Fibroblast of villous mesenchyme (primary cell): ENCODE measurements around the gene ENPP5. TPM values are rescaled to one million over a fixed set of nuclear protein-coding genes. Genes with fewer than 3 reads are reported as not detected.
"Not testable (repeated sequence)": the region's sequence is repeated elsewhere in the genome, so short reads cannot be mapped to it uniquely, and the experiment has no call there.

Source experiments
- DNase-seq: peaks from one replicate; pipeline ENCODE4 v3.0.0-alpha.2; 2010; ENCODE audit warnings: low read depth
- H3K4me3 ChIP-seq: 2 replicates; pipeline ENCODE4 v1.5.1; 2011; ENCODE audit warnings: low read depth, mild to moderate bottlenecking, low read length
- total RNA-seq: library from RNA; depleted of rRNA; stranded (reverse); fragments of >200 nt; gene quantifications from 2 replicates; pipeline ENCODE4 v1.2.3, GENCODE V29; 2012
- TF ChIP-seq, protein P1 (sequence below): IDR thresholded peaks from 2 replicates; pipeline ENCODE4 v1.5.1; 2012; ENCODE audit warnings: low read depth, mild to moderate bottlenecking, low read length; ENCODE audit not compliant: insufficient read depth

The ENPP5 gene
- total RNA-seq, 1 donor = 0.43 TPM

DNA sequence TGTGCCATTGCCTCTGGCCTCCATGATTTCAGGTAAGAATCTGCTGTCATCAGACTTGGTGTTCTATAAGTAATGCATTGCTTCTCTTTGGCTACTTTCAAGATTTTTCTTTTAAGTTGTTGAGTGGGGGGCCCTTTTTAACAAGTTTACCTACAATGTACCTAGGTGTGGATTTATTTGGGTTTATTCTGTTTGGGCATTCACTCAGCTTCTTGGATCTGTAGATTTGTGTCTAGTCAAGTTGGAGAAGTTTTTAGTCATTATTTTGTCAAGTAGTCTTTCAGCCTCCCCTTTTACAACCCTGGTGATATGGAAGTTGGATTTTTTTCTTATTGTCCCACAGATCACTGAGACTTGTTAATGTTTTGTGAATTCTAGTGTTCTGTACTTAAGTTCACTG, 14.1 kb downstream of the ENPP5 start:
- no peak for DNase-seq
- TF ChIP-seq, protein P1, sequence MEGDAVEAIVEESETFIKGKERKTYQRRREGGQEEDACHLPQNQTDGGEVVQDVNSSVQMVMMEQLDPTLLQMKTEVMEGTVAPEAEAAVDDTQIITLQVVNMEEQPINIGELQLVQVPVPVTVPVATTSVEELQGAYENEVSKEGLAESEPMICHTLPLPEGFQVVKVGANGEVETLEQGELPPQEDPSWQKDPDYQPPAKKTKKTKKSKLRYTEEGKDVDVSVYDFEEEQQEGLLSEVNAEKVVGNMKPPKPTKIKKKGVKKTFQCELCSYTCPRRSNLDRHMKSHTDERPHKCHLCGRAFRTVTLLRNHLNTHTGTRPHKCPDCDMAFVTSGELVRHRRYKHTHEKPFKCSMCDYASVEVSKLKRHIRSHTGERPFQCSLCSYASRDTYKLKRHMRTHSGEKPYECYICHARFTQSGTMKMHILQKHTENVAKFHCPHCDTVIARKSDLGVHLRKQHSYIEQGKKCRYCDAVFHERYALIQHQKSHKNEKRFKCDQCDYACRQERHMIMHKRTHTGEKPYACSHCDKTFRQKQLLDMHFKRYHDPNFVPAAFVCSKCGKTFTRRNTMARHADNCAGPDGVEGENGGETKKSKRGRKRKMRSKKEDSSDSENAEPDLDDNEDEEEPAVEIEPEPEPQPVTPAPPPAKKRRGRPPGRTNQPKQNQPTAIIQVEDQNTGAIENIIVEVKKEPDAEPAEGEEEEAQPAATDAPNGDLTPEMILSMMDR = no peak
- H3K4me3 ChIP-seq = no peak overlapping the region

DNA sequence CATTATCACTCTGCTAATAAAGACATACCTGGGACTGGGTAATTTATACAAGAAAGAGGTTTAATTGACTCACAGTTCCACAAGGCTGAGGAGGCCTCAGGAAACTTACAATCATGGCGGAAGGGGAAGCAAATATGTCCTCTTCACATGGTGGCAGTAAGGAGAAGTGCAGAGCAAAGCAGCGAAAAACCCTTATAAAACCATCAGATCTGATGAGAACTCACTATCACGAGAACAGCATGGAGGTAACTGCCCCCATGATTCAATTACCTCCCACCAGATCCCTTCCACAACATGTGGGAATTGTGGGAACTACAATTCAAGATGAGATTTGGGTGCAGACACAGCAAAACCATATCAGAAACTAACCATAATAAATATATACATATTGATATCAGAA, 21.7 kb downstream of the ENPP5 start:
- H3K4me3 ChIP-seq, DNase-seq: not testable (repeated sequence)

DNA sequence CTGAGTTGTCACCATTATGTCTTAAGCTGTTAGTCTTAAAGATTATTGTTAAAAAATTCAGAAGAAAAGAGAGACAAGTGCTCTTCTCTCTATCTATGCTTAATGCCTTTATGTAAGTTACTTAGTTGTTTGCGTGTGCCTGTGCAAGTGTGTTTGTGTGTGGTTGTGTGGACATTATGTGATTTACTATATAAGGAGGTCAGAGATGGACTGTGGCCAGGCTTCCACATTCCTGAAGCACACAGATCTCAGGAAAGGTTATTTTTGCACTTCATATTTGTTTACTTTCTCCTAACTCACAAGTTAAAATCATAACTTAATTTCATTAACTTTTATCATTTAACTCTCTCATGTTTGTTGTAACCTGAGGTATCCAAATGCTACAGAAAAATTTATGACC, 26.5 kb downstream of the ENPP5 start:
- no peak overlapping the region for H3K4me3 ChIP-seq

DNA sequence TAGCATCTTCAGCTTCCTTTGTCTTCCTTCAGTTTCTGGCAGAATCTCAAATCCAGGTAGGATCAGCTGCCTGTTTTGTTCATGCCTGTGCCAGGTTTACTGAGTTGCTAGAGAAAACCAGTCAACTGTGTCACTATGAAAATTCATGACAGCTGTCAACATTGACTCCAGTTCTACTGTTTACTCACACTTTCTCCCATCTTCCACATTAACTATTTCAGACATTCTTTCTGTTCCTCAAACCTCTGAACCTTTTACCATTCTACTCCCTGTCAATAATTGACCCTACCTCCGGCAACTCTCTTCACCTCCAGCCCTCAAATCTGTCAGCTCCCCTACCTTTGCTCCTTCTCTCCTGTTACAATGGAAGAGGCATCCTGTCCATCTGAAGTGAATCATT, 32.5 kb downstream of the ENPP5 start:
- DNase-seq = no peak
- TF ChIP-seq, protein P1 = no peak
- no peak overlapping the region for H3K4me3 ChIP-seq

More for the DNA sequence above, 26.5 kb downstream of the ENPP5 start:
- DNase-seq = no peak
- TF ChIP-seq, protein P1 = no peak

DNA sequence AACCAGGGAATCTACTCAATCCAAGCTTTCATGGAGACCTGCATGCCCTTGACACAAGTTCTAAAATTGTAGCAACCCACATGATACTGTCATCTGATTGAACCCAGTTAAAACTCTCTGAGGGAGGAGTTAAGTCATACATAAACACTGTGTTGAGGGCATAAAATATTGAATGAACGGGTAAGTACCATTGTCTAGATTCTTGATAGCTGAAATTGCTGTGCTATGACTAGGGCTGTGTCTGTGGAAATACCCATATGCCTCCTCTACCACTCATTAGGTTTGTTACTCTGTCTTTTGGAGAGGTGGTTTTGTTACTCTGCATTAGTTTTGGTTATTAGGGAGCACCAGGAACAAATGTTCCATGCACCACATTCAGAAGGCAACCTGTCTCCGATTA, 33.4 kb downstream of the ENPP5 start:
- TF ChIP-seq, protein P1 = no peak
- no peak overlapping the region for H3K4me3 ChIP-seq
- DNase-seq = no peak

DNA sequence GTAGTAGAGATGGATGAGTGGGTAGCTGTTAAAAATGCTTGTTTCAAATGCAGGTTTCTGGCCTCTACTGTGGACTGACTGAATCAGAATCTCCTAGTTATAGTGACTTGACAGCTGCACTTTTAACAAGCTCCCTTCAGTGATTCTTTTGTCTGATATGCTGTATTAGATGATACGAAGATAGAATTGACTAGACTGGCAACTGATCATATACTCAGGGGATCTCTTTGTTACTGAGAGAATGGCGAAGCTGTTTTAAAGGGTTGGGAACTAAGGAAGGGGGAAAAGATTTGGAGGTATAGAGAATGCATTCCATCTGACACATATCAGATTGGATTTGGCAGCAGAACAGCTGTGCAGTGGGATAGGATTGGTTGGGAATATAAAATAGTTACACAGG, 33.9 kb downstream of the ENPP5 start:
- no peak overlapping the region for H3K4me3 ChIP-seq
- DNase-seq = no peak

DNA sequence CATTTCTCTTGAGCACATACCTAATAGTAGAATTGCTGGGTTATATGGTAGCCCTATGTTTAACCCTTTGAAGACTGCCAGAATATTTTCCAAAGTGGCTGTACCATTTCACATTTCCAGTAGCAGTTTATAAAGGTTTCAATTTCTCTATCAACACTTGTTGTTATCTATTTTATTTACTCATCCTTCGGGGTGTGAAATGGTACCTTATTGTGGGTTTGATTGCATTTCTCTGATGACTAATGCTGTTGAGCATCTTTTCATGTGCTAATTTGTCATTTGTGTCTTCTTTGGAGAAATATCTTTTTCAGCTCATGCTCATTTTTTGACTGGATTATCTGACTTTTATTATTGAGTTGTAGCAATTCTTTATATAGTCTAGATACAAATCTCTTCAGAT, 35.6 kb downstream of the ENPP5 start:
- no peak overlapping the region for H3K4me3 ChIP-seq
- TF ChIP-seq, protein P1 = no peak
- no peak for DNase-seq

More for the DNA sequence above, 33.9 kb downstream of the ENPP5 start:
- TF ChIP-seq, protein P1 = no peak
